ENCODE data around the gene HSPB7. TPM values are rescaled to one million over a fixed set of nuclear protein-coding genes. Genes with fewer than 3 reads are reported as not detected.
A peak's percentile ranks its signal among the peaks of the same experiment; 100 is the strongest.

Gene HSPB7
- polyA plus RNA-seq, 1 donor (not counting 4 experiments of a cell fraction or from before 2014, with no cell fraction given): 0.05 TPM

DNA sequence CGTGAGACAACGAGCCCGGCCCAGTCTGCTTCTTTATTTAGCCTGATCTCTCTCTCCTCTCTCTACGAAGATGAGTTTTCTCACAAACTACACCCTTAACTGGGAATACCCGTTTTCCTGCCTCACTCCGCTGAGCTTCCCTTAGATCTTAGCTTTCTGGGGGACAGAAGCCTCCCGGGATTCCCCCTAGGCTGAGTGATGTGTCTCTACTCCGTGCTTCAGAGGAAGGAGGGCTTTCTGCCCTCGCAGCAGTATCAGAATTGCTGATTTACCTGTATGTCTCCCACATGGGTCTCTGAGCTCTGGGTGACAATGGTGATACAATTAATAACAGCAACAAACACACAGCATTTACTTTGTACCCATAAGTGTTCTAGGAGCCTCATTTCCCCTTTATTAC lies 43.0 kb downstream of the HSPB7 start:
- peak overlapping the region; percentile 74 for H3K27ac ChIP-seq (ENCODE audit: control insufficient read depth, insufficient read depth, low read length)
- peak overlapping the region; percentile 75 to 91 (median 81) for H3K4me3 ChIP-seq (ENCODE audit: control insufficient read depth in 2 of 3, extremely low read depth in 1 of 3, insufficient read depth in 2 of 3, low read depth in 1 of 3, low read length in 3 of 3)
- no peaks in the 10 kb centered on the region for H3K9me1 ChIP-seq (ENCODE audit: control insufficient read depth, extremely low read depth, insufficient read depth, low read length)

DNA sequence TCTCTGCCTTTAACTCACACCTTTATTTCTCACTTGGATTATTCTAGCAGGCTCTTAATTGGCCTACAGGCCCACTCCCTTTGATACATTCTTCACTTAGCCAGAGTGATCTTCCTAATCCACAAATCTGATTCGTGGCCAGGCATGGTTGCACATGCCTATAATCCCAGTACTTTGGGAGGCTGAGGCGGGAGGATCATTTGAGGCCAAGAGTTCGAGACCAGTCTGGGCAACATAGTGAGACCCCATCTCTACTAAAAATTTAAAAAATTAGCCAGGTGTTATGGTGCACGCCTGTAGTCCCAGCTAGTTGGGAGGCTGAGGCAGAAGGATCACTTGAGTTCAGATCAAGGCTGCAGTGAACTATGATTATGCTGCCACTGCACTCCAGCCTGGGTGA lies 44.1 kb downstream of the HSPB7 start:
- Histone ChIP-seq H3K9me1 (ENCODE audit: control insufficient read depth, extremely low read depth, insufficient read depth, low read length) (no peaks in the 10 kb centered on the region), H3K4me1 (ENCODE audit: control insufficient read depth, extremely low read depth, insufficient read depth, low read length) (peaks cover 9% of the 10 kb centered on the region), H3K27ac (ENCODE audit: control insufficient read depth, insufficient read depth, low read length) (no peak overlapping the region), H2AFZ (ENCODE audit: control insufficient read depth, low read length) (no peak overlapping the region), H3K36me3 (ENCODE audit: control insufficient read depth in 2 of 2, extremely low read depth in 1 of 2, insufficient read depth in 2 of 2, low read length in 2 of 2) (peaks cover 11 to 16% of the 10 kb centered on the region in 2 experiments), H3K9me3 (ENCODE audit: control insufficient read depth, low read depth, low read length) (no peaks in the 10 kb centered on the region), H3K4me3 (ENCODE audit: control insufficient read depth in 2 of 3, extremely low read depth in 1 of 3, insufficient read depth in 2 of 3, low read depth in 1 of 3, low read length in 3 of 3) (no peak overlapping the region), H3K27me3 (ENCODE audit: control insufficient read depth, extremely low read depth, insufficient read depth, low read length) (no peaks in the 10 kb centered on the region), H4K20me1 (ENCODE audit: control insufficient read depth, extremely low read depth, insufficient read depth, low read length) (no peaks in the 10 kb centered on the region), H3K9ac (ENCODE audit: control insufficient read depth, extremely low read depth, insufficient read depth, low read length) (no peak overlapping the region), H3K4me2 (ENCODE audit: control insufficient read depth, extremely low read depth, insufficient read depth, low read depth, low read length) (no peak overlapping the region), H3K79me2 (ENCODE audit: control insufficient read depth, insufficient read depth, low read length) (peaks cover 48% of the 10 kb centered on the region)
- DNase-seq (ENCODE audit: low read depth, low spot score): no peak
- dilution Hi-C loops (cut with MboI; ENCODE audit: extremely low pct_ligation_motif_present, low sequenced_read_pairs): no loop called here
- no peak for FAIRE-seq
- no peak for TF ChIP-seq EZH2 (IDR thresholded peaks at IDR 0.05; ENCODE audit: low read length)
- TF ChIP-seq, protein P1, sequence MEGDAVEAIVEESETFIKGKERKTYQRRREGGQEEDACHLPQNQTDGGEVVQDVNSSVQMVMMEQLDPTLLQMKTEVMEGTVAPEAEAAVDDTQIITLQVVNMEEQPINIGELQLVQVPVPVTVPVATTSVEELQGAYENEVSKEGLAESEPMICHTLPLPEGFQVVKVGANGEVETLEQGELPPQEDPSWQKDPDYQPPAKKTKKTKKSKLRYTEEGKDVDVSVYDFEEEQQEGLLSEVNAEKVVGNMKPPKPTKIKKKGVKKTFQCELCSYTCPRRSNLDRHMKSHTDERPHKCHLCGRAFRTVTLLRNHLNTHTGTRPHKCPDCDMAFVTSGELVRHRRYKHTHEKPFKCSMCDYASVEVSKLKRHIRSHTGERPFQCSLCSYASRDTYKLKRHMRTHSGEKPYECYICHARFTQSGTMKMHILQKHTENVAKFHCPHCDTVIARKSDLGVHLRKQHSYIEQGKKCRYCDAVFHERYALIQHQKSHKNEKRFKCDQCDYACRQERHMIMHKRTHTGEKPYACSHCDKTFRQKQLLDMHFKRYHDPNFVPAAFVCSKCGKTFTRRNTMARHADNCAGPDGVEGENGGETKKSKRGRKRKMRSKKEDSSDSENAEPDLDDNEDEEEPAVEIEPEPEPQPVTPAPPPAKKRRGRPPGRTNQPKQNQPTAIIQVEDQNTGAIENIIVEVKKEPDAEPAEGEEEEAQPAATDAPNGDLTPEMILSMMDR (optimal IDR thresholded peaks at IDR 0.05 in 1 of 3, IDR thresholded peaks at IDR 0.05 in 1 of 3, conservative IDR thresholded peaks at IDR 0.05 in 1 of 3; ENCODE audit: extremely low read depth in 1 of 3, insufficient read depth in 2 of 3, low read length in 3 of 3): no peak

More for the DNA sequence above, 43.0 kb downstream of the HSPB7 start:
- Histone ChIP-seq H3K9ac (ENCODE audit: control insufficient read depth, extremely low read depth, insufficient read depth, low read length) (peak overlapping the region; percentile 79), H4K20me1 (ENCODE audit: control insufficient read depth, extremely low read depth, insufficient read depth, low read length) (no peaks in the 10 kb centered on the region), H3K27me3 (ENCODE audit: control insufficient read depth, extremely low read depth, insufficient read depth, low read length) (no peaks in the 10 kb centered on the region), H3K4me2 (ENCODE audit: control insufficient read depth, extremely low read depth, insufficient read depth, low read depth, low read length) (peak overlapping the region; percentile 99), H2AFZ (ENCODE audit: control insufficient read depth, low read length) (no peak overlapping the region), H3K9me3 (ENCODE audit: control insufficient read depth, low read depth, low read length) (no peaks in the 10 kb centered on the region), H3K79me2 (ENCODE audit: control insufficient read depth, insufficient read depth, low read length) (peaks cover 39% of the 10 kb centered on the region), H3K4me1 (ENCODE audit: control insufficient read depth, extremely low read depth, insufficient read depth, low read length) (peaks cover 9% of the 10 kb centered on the region), H3K36me3 (ENCODE audit: control insufficient read depth in 2 of 2, extremely low read depth in 1 of 2, insufficient read depth in 2 of 2, low read length in 2 of 2) (peaks cover 7 to 12% of the 10 kb centered on the region in 2 experiments)
- no peak for TF ChIP-seq EZH2 (IDR thresholded peaks at IDR 0.05; ENCODE audit: low read length)
- TF ChIP-seq, protein P1 (optimal IDR thresholded peaks at IDR 0.05 in 1 of 3, IDR thresholded peaks at IDR 0.05 in 1 of 3, conservative IDR thresholded peaks at IDR 0.05 in 1 of 3; ENCODE audit: extremely low read depth in 1 of 3, insufficient read depth in 2 of 3, low read length in 3 of 3): no peak
- DNase-seq (ENCODE audit: low read depth, low spot score) (no peak), FAIRE-seq (no peak)
- dilution Hi-C loops (cut with MboI; ENCODE audit: extremely low pct_ligation_motif_present, low sequenced_read_pairs): no loop called here
